ENCODE results near the gene RIPPLY3.

The RIPPLY3 gene

GRCh38 chr21:37006486-37007291 is at the start of gene RIPPLY3:
TSS of gene RIPPLY3 (plus strand) at chr21:37006702. CDS start at chr21:37006773, 71 bp downstream.
- no peak for DNase-seq

- DNase-seq = no peak
Measured at GRCh38 chr21:36959020-36959835, 47.3 kb upstream of the RIPPLY3 start.

GRCh38 chr21:36960676-36961284 is 45.7 kb upstream of the RIPPLY3 start:
- DNase-seq = peak in 9 of 56 donors; percentile 3 to 50 (median 11)

- no peak for DNase-seq
Measured at GRCh38 chr21:36962098-36962780, 44.3 kb upstream of the RIPPLY3 start.

GRCh38 chr21:36964398-36964797 is 42.1 kb upstream of the RIPPLY3 start:
- no peak for DNase-seq

- DNase-seq = no peak
Measured at GRCh38 chr21:36964827-36965719, 41.4 kb upstream of the RIPPLY3 start.

GRCh38 chr21:36965720-36966065 is 40.8 kb upstream of the RIPPLY3 start:
- DNase-seq = no peak

- DNase-seq = peak in 32 of 56 donors; percentile 15 to 83 (median 45)
Measured at GRCh38 chr21:36966066-36966820, 40.3 kb upstream of the RIPPLY3 start, which contains the start of gene HLCS. TSS of gene HLCS (minus strand) at chr21:36966669. CDS start at chr21:36966638, 31 bp downstream.

GRCh38 chr21:36966821-36967768 is 39.4 kb upstream of the RIPPLY3 start:
- peak in 6 of 56 donors; percentile 13 to 75 (median 46) for DNase-seq

GRCh38 chr21:36968414-36968813 is 38.1 kb upstream of the RIPPLY3 start:
- DNase-seq = no peak

- no peak for DNase-seq
Measured at GRCh38 chr21:36968976-36969375, 37.5 kb upstream of the RIPPLY3 start.

- DNase-seq = no peak
Measured at GRCh38 chr21:36973986-36974850, 32.3 kb upstream of the RIPPLY3 start.

- no peak for DNase-seq
Measured at GRCh38 chr21:36974851-36975192, 31.7 kb upstream of the RIPPLY3 start.

- no peak for DNase-seq
Measured at GRCh38 chr21:36976228-36976861, 30.2 kb upstream of the RIPPLY3 start.

- DNase-seq = peak in 5 of 56 donors; percentile 5 to 22 (median 8)
Measured at GRCh38 chr21:36976882-36977651, 29.4 kb upstream of the RIPPLY3 start.

Measured in amygdala (tissue), 56 donors.